Nephron (organoid): ENCODE measurements around the gene C10orf71.

ENCODE experiments used
- H3K27ac Mint-ChIP-seq, 3 experiments: 2 replicates each; pipeline ENCODE4 v1.8.0; 2020; ENCODE audit warnings: mixed read lengths in 3 of 3, mild to moderate bottlenecking in 2 of 3, moderate library complexity in 1 of 3
- H3K27me3 Mint-ChIP-seq: 2 replicates; pipeline ENCODE4 v1.8.0; 2021; ENCODE audit warnings: low read depth, mild to moderate bottlenecking, moderate library complexity, mixed read lengths
- H3K36me3 Mint-ChIP-seq: 2 replicates; pipeline ENCODE4 v1.8.0; 2020; ENCODE audit warnings: low read depth, mixed read lengths
- H3K4me1 Mint-ChIP-seq: 2 replicates; pipeline ENCODE4 v1.8.0; 2020; ENCODE audit warnings: mixed read lengths
- H3K4me3 Mint-ChIP-seq, 3 experiments: 2 replicates each; pipeline ENCODE4 v1.8.0; 2020; ENCODE audit warnings: mild to moderate bottlenecking in 3 of 3, mixed read lengths in 3 of 3, moderate library complexity in 2 of 3
- H3K9me3 Mint-ChIP-seq: 2 replicates; pipeline ENCODE4 v1.8.0; 2020; ENCODE audit warnings: mixed read lengths
- TF ChIP-seq, protein P1 (sequence below), 3 experiments: fragments of 200-600 bp; sonication (generic); IDR thresholded peaks; one replicate each; pipeline ENCODE4 v1.5.0; 2021; ENCODE audit warnings: antibody characterized with exemption in 3 of 3; ENCODE audit not compliant: unreplicated experiment in 3 of 3

The C10orf71 gene

DNA sequence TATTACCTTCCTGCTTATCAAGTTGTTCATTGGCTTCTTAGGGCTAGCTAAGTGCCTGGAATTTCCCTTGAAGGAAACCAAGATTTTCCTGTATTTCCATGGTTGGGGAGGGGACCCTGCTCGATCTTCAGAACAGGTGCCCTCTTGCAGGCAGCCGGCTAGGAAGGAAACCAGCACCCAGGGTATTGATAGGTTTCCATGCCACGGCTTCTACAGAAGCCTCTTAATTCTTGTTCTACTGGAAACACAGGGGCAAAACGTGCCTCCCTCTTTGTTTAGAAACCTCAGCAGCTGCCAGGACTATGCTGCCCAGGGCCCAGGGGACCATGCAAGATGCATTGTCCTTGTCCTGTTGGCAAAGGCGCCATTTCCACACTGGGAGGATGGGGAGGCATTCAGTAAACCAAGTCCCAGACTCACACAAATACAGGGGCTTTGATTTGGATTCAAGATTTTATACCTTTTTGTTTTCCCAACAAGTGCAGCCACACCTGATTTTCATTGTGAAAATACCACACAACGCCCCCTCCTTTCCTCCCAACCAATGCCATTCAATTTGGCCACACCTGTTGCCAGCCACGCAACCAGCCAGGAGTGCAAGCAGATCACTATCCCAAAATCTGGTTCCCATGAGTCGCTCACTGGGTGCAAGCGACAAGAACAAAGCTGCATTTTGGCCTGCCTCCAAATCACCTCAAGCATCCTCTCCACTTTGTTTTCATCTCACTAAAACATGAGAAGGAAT is 29.6 kb downstream of the C10orf71 start:
- peaks cover 13% of the 10 kb centered on the region for H3K27me3 Mint-ChIP-seq
- no peaks in the 10 kb centered on the region for H3K9me3 Mint-ChIP-seq
- no peaks in the 10 kb centered on the region for H3K36me3 Mint-ChIP-seq
- no peaks in the 10 kb centered on the region for H3K4me1 Mint-ChIP-seq
- TF ChIP-seq, protein P1, sequence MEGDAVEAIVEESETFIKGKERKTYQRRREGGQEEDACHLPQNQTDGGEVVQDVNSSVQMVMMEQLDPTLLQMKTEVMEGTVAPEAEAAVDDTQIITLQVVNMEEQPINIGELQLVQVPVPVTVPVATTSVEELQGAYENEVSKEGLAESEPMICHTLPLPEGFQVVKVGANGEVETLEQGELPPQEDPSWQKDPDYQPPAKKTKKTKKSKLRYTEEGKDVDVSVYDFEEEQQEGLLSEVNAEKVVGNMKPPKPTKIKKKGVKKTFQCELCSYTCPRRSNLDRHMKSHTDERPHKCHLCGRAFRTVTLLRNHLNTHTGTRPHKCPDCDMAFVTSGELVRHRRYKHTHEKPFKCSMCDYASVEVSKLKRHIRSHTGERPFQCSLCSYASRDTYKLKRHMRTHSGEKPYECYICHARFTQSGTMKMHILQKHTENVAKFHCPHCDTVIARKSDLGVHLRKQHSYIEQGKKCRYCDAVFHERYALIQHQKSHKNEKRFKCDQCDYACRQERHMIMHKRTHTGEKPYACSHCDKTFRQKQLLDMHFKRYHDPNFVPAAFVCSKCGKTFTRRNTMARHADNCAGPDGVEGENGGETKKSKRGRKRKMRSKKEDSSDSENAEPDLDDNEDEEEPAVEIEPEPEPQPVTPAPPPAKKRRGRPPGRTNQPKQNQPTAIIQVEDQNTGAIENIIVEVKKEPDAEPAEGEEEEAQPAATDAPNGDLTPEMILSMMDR (IDR thresholded peaks at IDR 0.05; ENCODE audit: unreplicated experiment in 3 of 3), result no peak
- no peak overlapping the region for H3K27ac Mint-ChIP-seq
- H3K4me3 Mint-ChIP-seq, result no peak overlapping the region

DNA sequence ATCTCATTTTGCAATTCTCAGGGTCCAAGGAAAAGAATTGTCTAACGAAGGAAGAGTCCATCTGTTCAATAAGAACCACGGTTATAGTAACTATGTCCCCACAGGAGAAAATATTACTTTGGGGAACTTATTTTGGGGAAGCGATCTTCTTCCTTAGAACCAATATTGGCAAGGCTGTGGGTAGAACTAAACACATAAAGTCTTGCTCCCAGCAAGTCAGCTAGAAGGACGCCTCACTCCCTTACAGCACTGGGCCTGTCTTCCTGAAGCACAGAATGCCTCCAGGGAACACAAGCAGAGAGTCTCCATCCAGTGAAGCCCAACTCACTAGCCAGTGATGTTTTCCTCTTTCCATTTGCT is 30.2 kb downstream of the C10orf71 start:
- Mint-ChIP-seq H3K27ac (no peak overlapping the region), H3K9me3 (no peaks in the 10 kb centered on the region), H3K36me3 (no peaks in the 10 kb centered on the region), H3K4me3 (no peak overlapping the region), H3K4me1 (no peaks in the 10 kb centered on the region), H3K27me3 (peaks cover 10% of the 10 kb centered on the region)
- TF ChIP-seq, protein P1 (IDR thresholded peaks at IDR 0.05; ENCODE audit: unreplicated experiment in 3 of 3), result no peak

DNA sequence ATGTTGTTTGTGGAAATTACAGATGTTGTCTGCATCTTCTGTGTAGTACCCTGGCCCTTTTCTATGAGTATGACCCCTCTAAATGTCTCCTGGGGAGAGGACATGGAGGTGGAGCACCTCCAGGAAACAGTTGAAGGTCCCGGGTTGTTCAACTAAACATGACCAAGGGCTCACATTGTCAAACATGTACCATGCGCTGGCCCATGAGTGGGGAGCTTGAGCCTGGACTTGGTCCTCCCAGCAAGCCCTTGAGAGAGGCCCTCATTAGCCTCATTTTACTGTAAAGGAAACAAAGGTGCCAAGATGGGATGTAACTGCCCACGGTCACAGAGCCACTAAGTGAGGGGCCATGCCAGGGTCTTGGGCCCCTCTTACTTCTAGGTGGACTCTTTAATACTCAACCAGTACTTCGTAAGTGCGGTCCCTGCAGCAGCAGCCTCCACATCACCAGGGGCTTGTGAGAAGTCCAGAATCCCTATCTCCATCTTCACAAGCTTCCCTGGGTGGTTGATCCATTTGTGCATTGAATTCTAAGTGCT is 31.2 kb downstream of the C10orf71 start:
- H3K27me3 Mint-ChIP-seq, result peaks cover 6% of the 10 kb centered on the region

DNA sequence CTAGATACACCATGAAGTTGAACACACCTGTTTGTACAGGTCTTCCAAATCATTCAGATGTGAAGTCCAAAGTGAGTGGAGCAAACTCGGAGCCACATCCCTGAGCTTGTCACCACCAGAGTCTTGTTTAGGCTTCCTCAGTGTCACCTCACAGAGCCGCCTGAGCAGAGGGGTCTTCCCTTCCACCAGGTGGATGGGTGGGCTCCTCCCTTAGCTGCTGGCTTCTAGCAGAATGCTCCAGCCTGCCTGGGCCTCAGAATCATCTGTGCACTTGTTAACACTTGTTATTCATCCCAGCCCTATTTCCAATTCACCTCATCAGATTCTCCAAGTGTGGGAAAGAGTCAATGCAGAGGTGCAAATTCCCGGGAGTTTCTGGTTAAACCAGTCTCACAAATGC is 32.5 kb downstream of the C10orf71 start:
- no peaks in the 10 kb centered on the region for H3K9me3 Mint-ChIP-seq
- H3K4me3 Mint-ChIP-seq, result no peak overlapping the region

More for the DNA sequence above, 31.2 kb downstream of the C10orf71 start:
- Mint-ChIP-seq H3K36me3 (no peaks in the 10 kb centered on the region), H3K9me3 (no peaks in the 10 kb centered on the region), H3K4me1 (no peaks in the 10 kb centered on the region), H3K27ac (no peak overlapping the region), H3K4me3 (no peak overlapping the region)
- TF ChIP-seq, protein P1 (IDR thresholded peaks at IDR 0.05; ENCODE audit: unreplicated experiment in 3 of 3), result no peak

DNA sequence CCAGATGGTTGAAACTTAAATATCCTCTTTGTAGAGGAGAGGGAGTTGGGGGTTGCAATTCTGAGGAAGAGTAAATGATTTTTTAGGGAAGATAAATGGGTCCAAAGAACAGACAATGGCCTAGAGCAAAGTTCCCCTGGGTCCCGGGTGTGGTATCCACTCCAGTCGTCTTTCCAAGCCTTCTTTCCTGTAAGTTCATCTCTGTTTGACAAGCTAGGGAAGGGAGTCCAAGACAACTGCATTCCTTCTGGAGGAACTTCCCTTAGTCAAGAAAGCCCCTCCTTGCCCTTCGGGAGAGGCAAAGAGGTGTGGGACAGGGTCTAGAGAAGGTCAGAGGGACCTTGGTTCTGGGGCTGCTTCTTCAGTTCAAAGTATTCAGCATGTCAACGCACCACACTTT is 33.4 kb downstream of the C10orf71 start:
- H3K4me3 Mint-ChIP-seq, result no peak overlapping the region
- no peaks in the 10 kb centered on the region for H3K4me1 Mint-ChIP-seq
- TF ChIP-seq, protein P1 (IDR thresholded peaks at IDR 0.05; ENCODE audit: unreplicated experiment in 3 of 3), result no peak
- H3K36me3 Mint-ChIP-seq, result no peaks in the 10 kb centered on the region
- H3K27me3 Mint-ChIP-seq, result peaks cover 6% of the 10 kb centered on the region
- H3K9me3 Mint-ChIP-seq, result no peaks in the 10 kb centered on the region
- H3K27ac Mint-ChIP-seq, result no peak overlapping the region

More for the DNA sequence above, 32.5 kb downstream of the C10orf71 start:
- TF ChIP-seq, protein P1 (IDR thresholded peaks at IDR 0.05; ENCODE audit: unreplicated experiment in 3 of 3), result no peak
- Mint-ChIP-seq H3K27me3 (peaks cover 6% of the 10 kb centered on the region), H3K4me1 (no peaks in the 10 kb centered on the region), H3K27ac (no peak overlapping the region), H3K36me3 (no peaks in the 10 kb centered on the region)

DNA sequence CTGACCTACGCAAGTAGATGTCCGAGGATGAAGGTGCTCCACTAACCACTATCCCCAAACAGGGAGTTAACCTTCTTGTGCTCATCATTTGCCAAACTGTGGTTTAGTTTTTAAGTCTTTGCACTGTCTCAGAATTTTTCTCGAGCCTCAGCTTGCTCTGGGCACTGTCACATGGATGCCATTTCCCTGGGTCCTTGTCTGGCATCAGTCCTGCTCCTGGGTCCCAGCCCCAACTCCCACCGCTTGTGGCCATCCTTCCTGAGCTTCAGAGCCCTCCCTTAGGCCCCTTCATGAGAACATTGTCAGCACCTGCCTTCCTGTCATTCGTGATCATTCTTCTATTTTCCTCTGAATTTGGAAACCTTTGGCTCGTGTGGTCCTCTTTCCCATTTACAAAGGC is 33.8 kb downstream of the C10orf71 start:
- H3K4me3 Mint-ChIP-seq, result no peak overlapping the region
- TF ChIP-seq, protein P1 (IDR thresholded peaks at IDR 0.05; ENCODE audit: unreplicated experiment in 3 of 3), result no peak
- H3K9me3 Mint-ChIP-seq, result no peaks in the 10 kb centered on the region
- no peak overlapping the region for H3K27ac Mint-ChIP-seq
- no peaks in the 10 kb centered on the region for H3K36me3 Mint-ChIP-seq
- H3K4me1 Mint-ChIP-seq, result no peaks in the 10 kb centered on the region
- peaks cover 6% of the 10 kb centered on the region for H3K27me3 Mint-ChIP-seq
